Spleen (tissue), 11 donors: ENCODE results near the gene TTC9. TPM values are rescaled to one million over a fixed set of nuclear protein-coding genes. Genes with fewer than 3 reads are reported as not detected.

Source experiments
- DNase-seq: peaks from one replicate; pipeline ENCODE4 v3.0.0-alpha.2; 2020
- H3K27ac ChIP-seq, 8 donors: fragments of 200-600 bp; sonication (generic) in 7 of 8; 1 replicate in 4 of 8; 2 replicates in 4 of 8; pipeline versions ENCODE4 v1.5.0 to v1.8.0; 2016 to 2021; ENCODE audit warnings: inconsistent platforms in 4 of 8, mild to moderate bottlenecking in 4 of 8, moderate library complexity in 1 of 8
- H3K27me3 ChIP-seq, 7 donors: fragments of 200-600 bp; sonication (generic) in 6 of 7; replicated peaks in 1 of 7; 1 replicate in 4 of 7; 2 replicates in 3 of 7; pipeline versions ENCODE4 v1.5.0 to v1.8.0; 2016 to 2021; ENCODE audit warnings: inconsistent platforms in 3 of 7, mild to moderate bottlenecking in 1 of 7
- H3K36me3 ChIP-seq, 6 donors: fragments of 200-600 bp; sonication (generic) in 5 of 6; 1 replicate in 4 of 6; 2 replicates in 2 of 6; pipeline versions ENCODE4 v1.5.0 to v1.8.0; 2016 to 2021; ENCODE audit warnings: inconsistent platforms in 2 of 6
- H3K4me1 ChIP-seq, 6 donors: fragments of 200-600 bp; sonication (generic) in 5 of 6; 1 replicate in 3 of 6; 2 replicates in 3 of 6; pipeline versions ENCODE4 v1.5.0 to v1.8.0; 2016 to 2021; ENCODE audit warnings: inconsistent platforms in 3 of 6
- H3K4me3 ChIP-seq, 8 donors: fragments of 200-600 bp; sonication (generic) in 7 of 8; 1 replicate in 4 of 8; 2 replicates in 4 of 8; pipeline versions ENCODE4 v1.5.0 to v1.8.0; 2016 to 2021; ENCODE audit warnings: inconsistent platforms in 4 of 8, mild to moderate bottlenecking in 4 of 8, moderate library complexity in 2 of 8
- H3K9me3 ChIP-seq, 8 donors: fragments of 200-600 bp; sonication (generic) in 7 of 8; 1 replicate in 4 of 8; 2 replicates in 4 of 8; pipeline versions ENCODE4 v1.5.0 to v1.8.0; 2016 to 2021; ENCODE audit warnings: inconsistent platforms in 4 of 8
- POLR2A ChIP-seq, 3 donors: fragments of 450-650 bp; IDR thresholded peaks; one replicate each; pipeline ENCODE4 v1.5.1; 2017; ENCODE audit warnings: antibody characterized with exemption in 3 of 3, mild to moderate bottlenecking in 1 of 3
- POLR2AphosphoS5 ChIP-seq, 3 donors: sonication (generic); formaldehyde crosslinking; IDR thresholded peaks; one replicate each; pipeline ENCODE4 v1.5.1; 2017; ENCODE audit warnings: antibody characterized with exemption in 3 of 3
- WGBS, 5 donors: extraction: QIAGEN DNeasy Blood & Tissue Kit in 3 of 5; methylation state at CpG; one replicate each; pipeline versions ENCODE4 v1.1.5 to v1.1.7; 2013 to 2018; 5-methylcytosine and 5-hydroxymethylcytosine counted together
- intact Hi-C: fragments of 100-400 bp; cut with DNase I; formaldehyde crosslinking; loops from one replicate; pipeline ENCODE4 v1.15.0; 2023; ENCODE audit warnings: low total_unique reads
- polyA plus RNA-seq, 3 donors: library from polyadenylated mRNA; stranded (reverse); fragments of 200-250 nt; gene quantifications; one replicate each; pipeline ENCODE4 v1.2.1, GENCODE V29; 2013
- total RNA-seq, 7 donors: library from RNA; depleted of rRNA in 3 of 7; stranded (reverse); fragments of >200 nt in 3 of 7; fragmentation: NEBNext Ultra II Directional in 4 of 7; extraction: Animal tissue kit (Norgen Biotek cat#: 25700) in 4 of 7; gene quantifications; one replicate each; pipeline versions ENCODE4 v1.1.0 to v1.2.1, GENCODE V29; 2016 to 2021
- TF ChIP-seq, protein P1 (sequence below), 11 experiments: fragments of 200-600 bp in 7 of 11; fragments of 450-650 bp in 4 of 11; sonication (generic) in 4 of 11; IDR thresholded peaks in 8 of 11; conservative IDR thresholded peaks in 3 of 11; 1 replicate in 7 of 11; 2 replicates in 4 of 11; pipeline versions ENCODE4 v1.4.0 to v1.8.0; 2016 to 2021; ENCODE audit warnings: antibody characterized with exemption in 11 of 11, inconsistent platforms in 4 of 11, mild to moderate bottlenecking in 1 of 11
- donor health status: healthy with polysubstance abuse.
- donor health status: DM: no; HTN: no; CAD: no; lungs with moderate emphysema.
- donor health status: DM: no; HTN: no; CAD: no.
- donor health status: Bipolar disorder and iron deficiency.
- donor health status: healthy.
- donor health status: DM: no; HTN: no; CAD: no.
- donor health status: DM: yes; HTN: yes; CAD: no.

Gene TTC9
- total and polyA plus RNA-seq, 10 donors, result 4.6 to 13.2 (median 8.6) TPM

DNA sequence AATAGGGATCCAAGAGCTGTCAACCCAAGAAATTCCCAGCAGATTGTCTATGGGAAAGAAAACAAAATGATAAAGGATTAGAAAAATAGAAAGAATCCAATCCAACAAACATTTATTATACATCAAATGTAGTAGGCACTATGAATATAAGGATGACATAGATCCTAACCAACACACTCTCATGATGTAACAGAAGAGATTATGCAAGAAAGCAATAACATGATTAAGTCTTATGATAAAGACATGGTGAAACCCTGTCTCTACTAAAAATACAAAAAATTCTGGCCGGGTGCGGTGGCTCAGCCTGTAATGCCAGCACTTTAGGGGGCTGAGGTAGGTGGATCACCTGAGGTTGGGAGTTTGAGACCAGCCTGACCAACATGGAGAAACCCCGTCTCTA, 44.0 kb upstream of the TTC9 start:
- H3K9me3 ChIP-seq, result no peaks in the 10 kb centered on the region
- H3K36me3 ChIP-seq, result peaks cover 1 to 51% (median 41%) of the 10 kb centered on the region in 6 donors
- DNase-seq, result no peak
- TF ChIP-seq, protein P1, sequence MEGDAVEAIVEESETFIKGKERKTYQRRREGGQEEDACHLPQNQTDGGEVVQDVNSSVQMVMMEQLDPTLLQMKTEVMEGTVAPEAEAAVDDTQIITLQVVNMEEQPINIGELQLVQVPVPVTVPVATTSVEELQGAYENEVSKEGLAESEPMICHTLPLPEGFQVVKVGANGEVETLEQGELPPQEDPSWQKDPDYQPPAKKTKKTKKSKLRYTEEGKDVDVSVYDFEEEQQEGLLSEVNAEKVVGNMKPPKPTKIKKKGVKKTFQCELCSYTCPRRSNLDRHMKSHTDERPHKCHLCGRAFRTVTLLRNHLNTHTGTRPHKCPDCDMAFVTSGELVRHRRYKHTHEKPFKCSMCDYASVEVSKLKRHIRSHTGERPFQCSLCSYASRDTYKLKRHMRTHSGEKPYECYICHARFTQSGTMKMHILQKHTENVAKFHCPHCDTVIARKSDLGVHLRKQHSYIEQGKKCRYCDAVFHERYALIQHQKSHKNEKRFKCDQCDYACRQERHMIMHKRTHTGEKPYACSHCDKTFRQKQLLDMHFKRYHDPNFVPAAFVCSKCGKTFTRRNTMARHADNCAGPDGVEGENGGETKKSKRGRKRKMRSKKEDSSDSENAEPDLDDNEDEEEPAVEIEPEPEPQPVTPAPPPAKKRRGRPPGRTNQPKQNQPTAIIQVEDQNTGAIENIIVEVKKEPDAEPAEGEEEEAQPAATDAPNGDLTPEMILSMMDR (IDR thresholded peaks at IDR 0.05 in 8 of 11, conservative IDR thresholded peaks at IDR 0.05 in 3 of 11), result no peak
- TF ChIP-seq POLR2AphosphoS5 (IDR thresholded peaks at IDR 0.05) (no peak), POLR2A (IDR thresholded peaks at IDR 0.05) (no peak)
- peaks cover 11 to 51% (median 30%) of the 10 kb centered on the region in 6 donors for H3K4me1 ChIP-seq
- H3K27ac ChIP-seq, result no peak overlapping the region
- intact Hi-C loops, result no loop called here
- no peak overlapping the region for H3K4me3 ChIP-seq
- WGBS, 5 donors, result 78 to 95% (median 91%) methylated on average over 3 of the region's 3 CpGs
- H3K27me3 ChIP-seq, result no peaks in the 10 kb centered on the region

DNA sequence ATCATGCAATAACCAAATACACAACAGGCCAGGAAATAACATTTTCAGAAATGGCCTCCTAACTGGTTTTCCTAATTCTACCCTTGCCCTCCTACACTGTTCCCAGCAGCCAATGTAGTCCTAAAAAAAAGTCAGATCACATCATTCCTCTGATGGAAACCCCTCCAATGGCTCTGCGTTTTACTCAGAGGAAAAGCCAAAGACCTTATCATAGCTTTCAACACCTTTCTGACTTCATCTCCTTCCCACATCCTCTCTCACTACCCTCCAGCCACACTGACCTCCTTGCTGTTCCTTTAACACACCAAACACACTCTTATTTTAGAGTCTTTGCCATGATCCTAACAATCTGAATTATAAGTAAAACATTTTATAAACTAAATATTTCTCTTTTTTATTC, 42.4 kb upstream of the TTC9 start:
- DNase-seq, result no peak
- TF ChIP-seq, protein P1 (IDR thresholded peaks at IDR 0.05 in 8 of 11, conservative IDR thresholded peaks at IDR 0.05 in 3 of 11), result no peak
- TF ChIP-seq POLR2AphosphoS5 (IDR thresholded peaks at IDR 0.05), result no peak
- no peak for TF ChIP-seq POLR2A (IDR thresholded peaks at IDR 0.05)
- Histone ChIP-seq H3K27me3 (no peaks in the 10 kb centered on the region), H3K9me3 (no peaks in the 10 kb centered on the region), H3K27ac (no peak overlapping the region), H3K4me1 (peaks cover 11 to 51% (median 30%) of the 10 kb centered on the region in 6 donors), H3K4me3 (peak overlapping the region in 5 of 8 donors; percentile 68 to 94 (median 79)), H3K36me3 (peaks cover 0 to 34% (median 25%) of the 10 kb centered on the region in 6 donors)
- WGBS, 5 donors, result 22 to 65% (median 34%) methylated on average over 1 of the region's 1 CpG
- intact Hi-C loops, result no loop called here

DNA sequence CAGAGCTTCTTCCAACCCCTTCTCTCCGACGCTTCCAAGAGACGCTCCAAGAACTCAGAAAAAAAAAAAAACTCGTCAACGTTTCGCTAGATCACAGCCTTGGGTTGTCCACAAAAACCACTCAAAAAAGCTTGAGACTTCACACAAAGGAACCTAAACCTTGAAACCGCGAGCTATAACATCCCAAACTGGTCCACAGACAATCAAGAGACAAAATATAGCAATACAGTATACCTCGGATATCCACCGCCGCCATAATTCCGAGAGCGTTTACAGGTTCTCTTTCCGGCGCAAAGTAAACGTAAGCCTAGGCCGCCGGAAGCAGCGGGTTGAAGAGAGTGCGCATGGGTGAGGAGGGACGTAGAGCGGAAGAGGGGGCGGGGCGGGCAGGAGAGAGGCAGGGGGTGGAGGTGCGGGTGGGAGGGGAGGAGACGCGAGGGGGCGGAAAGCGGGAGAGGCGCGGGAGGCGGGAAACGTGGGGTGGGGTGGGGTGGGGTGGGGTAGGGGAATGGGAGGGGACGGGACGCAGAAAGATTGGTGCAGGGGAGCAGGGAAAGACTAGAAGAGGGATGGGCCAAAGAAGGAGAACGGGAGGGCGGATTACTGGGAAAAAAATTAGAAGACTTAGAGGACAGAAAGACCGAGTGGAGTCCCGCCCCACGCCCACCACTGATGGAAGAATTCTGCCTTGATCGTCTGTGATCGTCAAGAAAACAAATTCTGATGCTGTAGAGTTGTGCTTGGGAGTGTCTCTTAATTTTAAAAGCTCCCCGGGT, 41.1 kb upstream of the TTC9 start, which contains the start of gene MED6:
Gene MED6 (minus strand): TSS at position 274 of the 776 bp plus-strand sequence. CDS start 18 bp downstream, at position 256.
- H3K4me3 ChIP-seq, result peak within 1 kb of the TSS; percentile 68 to 95 (median 78)
- DNase-seq, result peak; percentile 97
- peak in 2 of 3 donors; percentile 73 to 88 for TF ChIP-seq POLR2AphosphoS5 (IDR thresholded peaks at IDR 0.05)
- no peak for TF ChIP-seq POLR2A (IDR thresholded peaks at IDR 0.05)
- H3K27ac ChIP-seq, result peak within 1 kb of the TSS; percentile 68 to 85 (median 76)
- peaks cover 0 to 22% (median 13%) of the 10 kb centered on the region in 6 donors for H3K36me3 ChIP-seq
- peaks cover 11 to 51% (median 30%) of the 10 kb centered on the region in 6 donors for H3K4me1 ChIP-seq
- 0 to 2% (median 2%) methylated on average over 41 to 43 of the region's 43 CpGs for WGBS, 5 donors
- H3K27me3 ChIP-seq, result peaks cover 0 to 11% (median 0%) of the 10 kb centered on the region in 7 donors
- intact Hi-C loops, result no loop called here
- no peaks in the 10 kb centered on the region for H3K9me3 ChIP-seq

DNA sequence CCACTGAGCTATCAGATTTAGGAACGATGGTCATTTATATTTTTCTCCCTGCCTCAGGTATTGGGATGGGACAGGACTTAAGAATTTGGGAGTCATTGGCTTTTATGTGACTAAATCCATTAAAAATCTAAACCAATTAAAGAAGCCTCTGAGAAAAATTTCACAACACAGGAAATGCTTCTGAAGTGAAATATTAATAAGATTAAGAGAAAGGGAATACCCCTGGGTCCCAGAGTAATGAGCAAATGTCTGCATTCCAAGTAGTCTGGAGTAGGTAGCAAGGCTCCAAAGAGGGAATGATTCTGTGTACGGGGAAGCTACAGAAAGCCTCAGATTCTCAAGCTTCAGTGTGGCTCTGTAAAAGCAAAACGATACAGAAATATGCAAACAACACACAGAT, 40.6 kb upstream of the TTC9 start:
- 53 to 61% (median 58%) methylated on average over 3 of the region's 3 CpGs for WGBS, 5 donors
- H3K4me3 ChIP-seq, result peak overlapping the region; percentile 22 to 94 (median 74)
- H3K27me3 ChIP-seq, result peaks cover 0 to 17% (median 0%) of the 10 kb centered on the region in 7 donors
- DNase-seq, result no peak
- H3K27ac ChIP-seq, result peak overlapping the region; percentile 49 to 85 (median 63)
- H3K36me3 ChIP-seq, result peaks cover 0 to 16% (median 7%) of the 10 kb centered on the region in 6 donors
- H3K9me3 ChIP-seq, result no peaks in the 10 kb centered on the region
- TF ChIP-seq, protein P1 (IDR thresholded peaks at IDR 0.05 in 8 of 11, conservative IDR thresholded peaks at IDR 0.05 in 3 of 11), result no peak
- TF ChIP-seq POLR2AphosphoS5 (IDR thresholded peaks at IDR 0.05) (no peak), POLR2A (IDR thresholded peaks at IDR 0.05) (no peak)
- H3K4me1 ChIP-seq, result peaks cover 11 to 49% (median 30%) of the 10 kb centered on the region in 6 donors
- intact Hi-C loops, result no loop called here
